H1 (cell line): ENCODE measurements around the gene ACTR1B.

Experiments used
- CREB1 ChIP-seq: IDR thresholded peaks from 2 replicates; pipeline ENCODE4 v1.6.1; 2012; ENCODE audit warnings: inconsistent platforms
- EP300 ChIP-seq, 2 experiments: IDR thresholded peaks; 1 replicate in 1 of 2; 2 replicates in 1 of 2; pipeline ENCODE4 v1.6.1; 2011 to 2012; ENCODE audit warnings: low read depth in 2 of 2, low read length in 2 of 2, mild to moderate bottlenecking in 2 of 2, borderline replicate concordance in 1 of 2, inconsistent platforms in 1 of 2, moderate library complexity in 1 of 2
- EZH2 ChIP-seq: fragments of 200-600 bp; sonication (generic); IDR thresholded peaks from 2 replicates; pipeline ENCODE4 v1.7.1; 2012; ENCODE audit warnings: low read depth, mild to moderate bottlenecking, moderate library complexity, low read length, inconsistent platforms; ENCODE audit not compliant: severe bottlenecking
- GABPA ChIP-seq: IDR thresholded peaks from 2 replicates; pipeline ENCODE4 v1.6.1; 2011; ENCODE audit warnings: mild to moderate bottlenecking, low read length, moderate library complexity, borderline replicate concordance; ENCODE audit not compliant: insufficient read depth
- HDAC6 ChIP-seq: IDR thresholded peaks from one replicate; pipeline ENCODE4 v1.7.1; 2012; ENCODE audit warnings: low read depth, mild to moderate bottlenecking, inconsistent platforms, low read length, moderate library complexity
- JUN ChIP-seq: IDR thresholded peaks from 2 replicates; pipeline ENCODE4 v1.6.1; 2011; ENCODE audit warnings: low read depth, mild to moderate bottlenecking, improper control_type of control experiment, low read length
- MAFK ChIP-seq: IDR thresholded peaks from 2 replicates; pipeline ENCODE4 v1.6.1; 2012; ENCODE audit warnings: low read depth, mild to moderate bottlenecking, improper control_type of control experiment, low read length
- POLR2A ChIP-seq, 2 experiments: IDR thresholded peaks; 1 replicate in 1 of 2; 2 replicates in 1 of 2; pipeline ENCODE4 v1.6.1; 2011; ENCODE audit warnings: low read depth in 2 of 2, low read length in 2 of 2, mild to moderate bottlenecking in 2 of 2; ENCODE audit errors: control extremely low read depth in 1 of 2
- RNF2 ChIP-seq: fragments of 200-900, 300-1000 bp; sonication (generic); IDR thresholded peaks from 2 replicates; pipeline ENCODE4 v1.7.1; 2016; ENCODE audit warnings: borderline replicate concordance, low read depth, mild to moderate bottlenecking, antibody characterized with exemption, low read length; ENCODE audit not compliant: poor library complexity, severe bottlenecking; ENCODE audit errors: missing control alignments
- SP1 ChIP-seq: IDR thresholded peaks from 2 replicates; pipeline ENCODE4 v1.6.1; 2011; ENCODE audit warnings: low read depth, low read length
- TBP ChIP-seq: IDR thresholded peaks from 2 replicates; pipeline ENCODE4 v1.6.1; 2011; ENCODE audit warnings: low read depth, low read length, improper control_type of control experiment
- YY1 ChIP-seq: IDR thresholded peaks from 2 replicates; pipeline ENCODE4 v1.6.1; 2011; ENCODE audit warnings: low read depth, mild to moderate bottlenecking, low read length
- TF ChIP-seq, protein P1 (sequence below), 3 experiments: IDR thresholded peaks; 1 replicate in 2 of 3; 2 replicates in 1 of 3; pipeline versions ENCODE4 v1.5.1 to v1.6.1; 2011; ENCODE audit warnings: low read length in 3 of 3, mild to moderate bottlenecking in 3 of 3, inconsistent platforms in 2 of 3, low read depth in 1 of 3, moderate library complexity in 1 of 3; ENCODE audit not compliant: insufficient read depth in 1 of 3; ENCODE audit errors: control extremely low read depth in 1 of 3

DNA sequence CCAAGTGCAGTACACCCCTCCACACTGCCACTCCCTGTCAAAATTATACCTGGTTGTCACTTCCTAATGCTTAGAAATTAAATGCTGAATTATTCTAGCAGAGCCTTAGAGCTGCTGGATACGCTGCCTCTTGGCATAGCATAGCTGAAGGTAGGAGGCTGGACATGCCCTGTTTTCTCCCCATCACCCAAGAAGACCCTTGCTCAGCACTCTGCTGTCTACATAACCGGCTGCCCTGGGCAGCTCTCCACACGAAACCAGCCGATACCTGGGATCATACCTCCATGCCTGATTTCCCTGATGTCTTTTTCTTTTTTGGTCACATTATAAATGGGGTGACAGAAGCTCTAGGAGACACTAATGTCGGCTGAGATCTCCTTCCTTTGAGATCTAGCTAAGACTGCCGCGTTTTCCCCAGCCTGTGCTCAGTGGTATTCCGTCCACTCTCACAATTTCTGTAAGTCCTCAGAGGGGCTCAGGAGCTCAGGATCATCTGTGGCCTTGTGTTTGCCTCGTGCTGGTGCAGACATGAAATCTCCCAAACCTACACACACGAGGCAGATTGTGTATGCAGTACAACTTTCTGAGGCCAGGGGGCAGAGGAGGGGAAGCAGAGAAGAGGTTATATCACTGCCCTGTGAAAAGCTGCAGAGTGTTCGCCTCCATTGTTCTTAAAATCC lies 36.1 kb upstream of the ACTR1B start:
- no peak for TF ChIP-seq EZH2
- TF ChIP-seq, protein P1, sequence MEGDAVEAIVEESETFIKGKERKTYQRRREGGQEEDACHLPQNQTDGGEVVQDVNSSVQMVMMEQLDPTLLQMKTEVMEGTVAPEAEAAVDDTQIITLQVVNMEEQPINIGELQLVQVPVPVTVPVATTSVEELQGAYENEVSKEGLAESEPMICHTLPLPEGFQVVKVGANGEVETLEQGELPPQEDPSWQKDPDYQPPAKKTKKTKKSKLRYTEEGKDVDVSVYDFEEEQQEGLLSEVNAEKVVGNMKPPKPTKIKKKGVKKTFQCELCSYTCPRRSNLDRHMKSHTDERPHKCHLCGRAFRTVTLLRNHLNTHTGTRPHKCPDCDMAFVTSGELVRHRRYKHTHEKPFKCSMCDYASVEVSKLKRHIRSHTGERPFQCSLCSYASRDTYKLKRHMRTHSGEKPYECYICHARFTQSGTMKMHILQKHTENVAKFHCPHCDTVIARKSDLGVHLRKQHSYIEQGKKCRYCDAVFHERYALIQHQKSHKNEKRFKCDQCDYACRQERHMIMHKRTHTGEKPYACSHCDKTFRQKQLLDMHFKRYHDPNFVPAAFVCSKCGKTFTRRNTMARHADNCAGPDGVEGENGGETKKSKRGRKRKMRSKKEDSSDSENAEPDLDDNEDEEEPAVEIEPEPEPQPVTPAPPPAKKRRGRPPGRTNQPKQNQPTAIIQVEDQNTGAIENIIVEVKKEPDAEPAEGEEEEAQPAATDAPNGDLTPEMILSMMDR (IDR thresholded peaks at IDR 0.05; ENCODE audit: control extremely low read depth in 1 of 3, insufficient read depth in 1 of 3, low read depth in 1 of 3, low read length in 3 of 3) = peak; percentile 58 to 88 (median 70)
- no peak for TF ChIP-seq TBP
- no peak for TF ChIP-seq HDAC6
- TF ChIP-seq RNF2 = no peak
- no peak for TF ChIP-seq YY1
- TF ChIP-seq EP300 (IDR thresholded peaks at IDR 0.05; ENCODE audit: borderline replicate concordance in 1 of 2, low read depth in 2 of 2, low read length in 2 of 2) = no peak
- no peak for TF ChIP-seq JUN
- TF ChIP-seq CREB1 = no peak
- TF ChIP-seq POLR2A (IDR thresholded peaks at IDR 0.05; ENCODE audit: control extremely low read depth in 1 of 2, low read depth in 2 of 2, low read length in 2 of 2) = no peak
- no peak for TF ChIP-seq MAFK
- TF ChIP-seq SP1 = no peak
- no peak for TF ChIP-seq GABPA
